Testis (tissue), 2 donors: ENCODE measurements around the gene ITGB8.

Source experiments
- CTCF ChIP-seq, 3 experiments: fragments of 450-650 bp in 2 of 3; fragments of 200-600 bp in 1 of 3; sonication (generic) in 1 of 3; IDR thresholded peaks; one replicate each; pipeline ENCODE4 v1.5.1; 2016 to 2019; ENCODE audit warnings: antibody characterized with exemption in 3 of 3, mild to moderate bottlenecking in 2 of 3, moderate library complexity in 1 of 3
- POLR2A ChIP-seq: fragments of 450-650 bp; IDR thresholded peaks from one replicate; pipeline ENCODE4 v1.6.1; 2017; ENCODE audit warnings: antibody characterized with exemption, mild to moderate bottlenecking, moderate library complexity

GRCh38 chr7:20338285-20338684 lies 7.6 kb downstream of the ITGB8 start:
- TF ChIP-seq CTCF (IDR thresholded peaks at IDR 0.05) = no peak
- TF ChIP-seq POLR2A = no peak
